GM19351 (cell line): ENCODE results near the gene SYNPO.

Experiments
- ATAC-seq: cut with Tn5 transposase; IDR thresholded peaks from one replicate; pipeline ENCODE4 v1.9.1; 2021; ENCODE audit warnings: mild to moderate bottlenecking, moderate library complexity; ENCODE audit not compliant: unreplicated experiment

SYNPO gene, protein sequence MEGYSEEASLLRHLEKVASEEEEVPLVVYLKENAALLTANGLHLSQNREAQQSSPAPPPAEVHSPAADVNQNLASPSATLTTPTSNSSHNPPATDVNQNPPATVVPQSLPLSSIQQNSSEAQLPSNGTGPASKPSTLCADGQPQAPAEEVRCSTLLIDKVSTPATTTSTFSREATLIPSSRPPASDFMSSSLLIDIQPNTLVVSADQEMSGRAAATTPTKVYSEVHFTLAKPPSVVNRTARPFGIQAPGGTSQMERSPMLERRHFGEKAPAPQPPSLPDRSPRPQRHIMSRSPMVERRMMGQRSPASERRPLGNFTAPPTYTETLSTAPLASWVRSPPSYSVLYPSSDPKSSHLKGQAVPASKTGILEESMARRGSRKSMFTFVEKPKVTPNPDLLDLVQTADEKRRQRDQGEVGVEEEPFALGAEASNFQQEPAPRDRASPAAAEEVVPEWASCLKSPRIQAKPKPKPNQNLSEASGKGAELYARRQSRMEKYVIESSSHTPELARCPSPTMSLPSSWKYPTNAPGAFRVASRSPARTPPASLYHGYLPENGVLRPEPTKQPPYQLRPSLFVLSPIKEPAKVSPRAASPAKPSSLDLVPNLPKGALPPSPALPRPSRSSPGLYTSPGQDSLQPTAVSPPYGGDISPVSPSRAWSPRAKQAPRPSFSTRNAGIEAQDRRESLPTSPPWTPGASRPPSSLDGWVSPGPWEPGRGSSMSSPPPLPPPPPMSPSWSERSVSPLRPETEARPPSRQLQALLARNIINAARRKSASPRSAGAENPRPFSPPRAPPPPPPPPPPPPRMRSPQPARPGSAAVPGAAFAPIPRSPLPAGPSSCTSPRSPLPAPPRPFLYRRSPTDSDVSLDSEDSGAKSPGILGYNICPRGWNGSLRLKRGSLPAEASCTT

DNA sequence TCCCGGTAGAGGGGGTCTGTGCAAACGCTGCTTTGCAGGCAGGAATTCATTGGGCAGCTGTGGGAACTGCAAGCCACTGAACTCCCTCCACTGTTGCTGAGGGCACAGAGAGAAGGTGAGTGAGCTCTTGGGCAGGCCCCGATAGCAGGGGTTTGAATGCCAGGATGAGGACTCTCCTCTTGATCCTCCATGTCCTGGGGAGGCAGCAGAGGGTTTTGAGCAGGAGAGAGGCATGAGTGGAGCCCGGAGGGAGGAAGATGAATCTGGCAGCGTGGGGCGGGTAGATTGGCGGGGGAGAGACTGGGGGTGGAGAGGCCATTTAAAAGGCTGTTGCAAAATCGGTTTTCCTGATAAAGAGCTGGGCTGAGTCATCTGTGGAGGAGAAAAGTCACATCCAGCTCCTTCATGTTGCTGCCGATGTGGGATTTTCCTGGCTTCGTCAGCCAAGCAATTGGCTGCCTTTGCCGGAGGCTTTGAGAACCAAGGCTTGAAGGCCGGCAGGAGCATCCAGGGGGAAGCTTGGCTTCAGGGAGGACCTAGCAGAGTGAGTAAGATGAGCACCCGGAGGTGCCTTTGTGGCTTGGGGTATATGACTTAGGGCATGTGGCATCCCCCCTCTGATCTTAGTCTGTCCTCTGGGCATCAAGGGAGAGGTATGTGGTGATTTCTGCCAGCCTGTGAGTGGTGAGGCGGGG lies at the start of gene SYNPO:
SYNPO (plus strand) TSS at position 350 of the 695 bp plus-strand sequence. CDS start 7,616 bp downstream, outside the sequence.
- ATAC-seq, result no peak

DNA sequence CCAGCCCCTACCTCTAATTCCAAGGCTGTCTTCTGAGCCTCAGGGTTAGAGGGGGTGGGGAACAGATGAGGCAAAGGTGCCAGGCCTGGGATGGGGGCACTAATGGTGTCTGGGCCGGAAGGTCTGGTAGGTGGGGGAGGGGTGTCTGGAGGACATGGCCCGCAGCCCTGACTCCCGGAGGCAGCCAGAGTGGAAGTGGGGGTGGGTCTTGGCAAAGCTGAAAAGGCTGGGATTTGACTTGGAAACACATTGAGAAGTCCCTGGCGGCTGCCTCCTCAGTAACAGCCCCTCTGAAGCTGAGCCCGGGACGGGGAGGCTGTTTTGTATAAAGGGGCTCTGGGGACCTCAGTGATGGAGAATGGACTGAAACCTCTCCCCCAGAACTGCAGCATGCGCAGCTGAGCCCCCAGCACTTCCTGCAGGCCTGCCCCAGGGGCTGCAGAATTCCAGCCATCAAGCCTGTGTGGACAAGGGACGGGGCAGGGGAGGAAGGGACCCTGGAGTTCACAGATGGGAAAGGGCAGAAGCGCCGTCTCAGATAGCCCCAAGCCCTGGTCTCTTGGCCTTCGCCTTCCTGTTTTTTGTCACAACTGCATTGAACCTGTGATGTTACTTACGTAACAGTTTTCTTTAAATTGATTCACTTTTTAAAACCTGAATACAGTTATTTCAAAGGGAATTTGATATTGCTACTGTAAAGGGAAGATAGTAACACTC lies 49.3 kb upstream of the SYNPO start:
- no peak for ATAC-seq

- no peak for ATAC-seq
These were observed 46.9 kb upstream of the SYNPO start for GRCh38 chr5:150593593-150593992.

GRCh38 chr5:150593996-150594395 lies 46.5 kb upstream of the SYNPO start:
- ATAC-seq, result no peak

GRCh38 chr5:150595466-150596031 lies 44.9 kb upstream of the SYNPO start:
- no peak for ATAC-seq

GRCh38 chr5:150596313-150596712 lies 44.1 kb upstream of the SYNPO start:
- ATAC-seq, result no peak

- no peak for ATAC-seq
These were observed 43.6 kb upstream of the SYNPO start for GRCh38 chr5:150596826-150597225.

DNA sequence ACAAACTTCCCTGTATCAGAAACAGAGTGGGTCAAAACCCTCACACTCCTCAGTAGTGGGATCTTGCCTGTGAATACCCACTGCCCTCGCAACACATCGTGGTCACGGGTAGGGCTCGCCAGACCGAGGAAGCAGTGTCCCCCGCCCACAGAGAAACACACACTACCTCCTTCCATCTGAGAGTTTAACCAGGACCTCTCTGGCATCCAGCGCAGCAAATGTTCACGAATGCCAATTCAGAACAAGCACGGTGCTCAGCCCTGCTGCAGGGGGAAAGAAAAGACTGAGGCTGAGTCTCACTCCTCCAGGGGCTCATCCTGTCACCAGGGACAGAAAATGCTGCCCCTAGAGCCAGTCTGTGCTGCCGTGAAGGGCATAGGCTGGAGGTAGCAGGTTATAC lies 42.5 kb upstream of the SYNPO start:
- no peak for ATAC-seq

DNA sequence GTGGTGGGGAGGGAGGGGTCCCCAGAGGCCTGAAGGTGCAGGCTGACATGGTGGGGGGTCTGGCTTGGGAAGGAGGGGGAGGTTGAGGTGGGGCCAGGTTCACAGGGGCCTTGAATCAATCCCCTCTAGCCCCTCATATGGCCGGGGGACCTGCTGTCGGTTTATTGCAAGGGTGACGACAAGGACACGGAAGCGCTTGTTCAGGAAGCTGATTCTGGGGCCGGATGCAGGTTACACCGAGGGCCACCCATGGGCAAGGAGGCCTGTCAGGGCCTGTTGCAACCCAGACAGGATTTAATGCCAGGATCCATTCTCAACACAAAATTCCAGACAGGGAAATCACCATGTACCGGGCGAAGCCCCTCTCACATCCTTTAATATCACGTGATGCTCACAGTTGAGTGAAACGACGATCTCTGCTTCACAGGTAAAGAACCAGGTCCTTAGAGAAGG lies 41.6 kb upstream of the SYNPO start:
- ATAC-seq, result no peak

- no peak for ATAC-seq
These were observed 41.2 kb upstream of the SYNPO start for GRCh38 chr5:150599281-150599680.

DNA sequence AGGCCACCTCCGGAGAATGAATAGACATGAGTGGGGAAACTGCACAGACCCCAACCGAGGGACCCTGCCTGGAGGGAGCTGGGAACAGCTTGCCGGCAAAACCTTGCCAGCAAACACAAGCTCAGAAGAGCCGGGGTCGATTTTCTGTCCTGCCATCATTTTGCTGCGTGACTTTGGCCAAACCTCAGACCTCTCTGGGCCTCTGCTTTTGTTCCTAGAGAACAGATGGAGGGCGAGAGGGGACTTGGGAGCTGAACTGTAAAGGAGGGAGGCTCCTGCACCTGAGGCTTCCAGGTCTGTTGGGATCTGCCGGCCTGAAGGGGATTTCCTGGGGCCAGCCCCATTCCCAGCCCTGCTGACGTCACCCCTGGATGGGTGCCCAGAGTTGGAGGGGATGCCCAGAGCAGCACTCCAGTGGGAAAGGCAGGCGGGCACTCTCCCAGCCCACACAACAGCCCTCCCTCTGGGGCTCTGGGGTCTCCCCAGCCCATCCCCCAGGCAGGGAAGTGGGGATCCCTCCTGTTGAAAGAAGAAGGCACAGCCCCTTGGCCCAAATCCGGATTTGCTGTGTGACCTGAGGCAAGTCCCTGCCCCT lies 40.4 kb upstream of the SYNPO start:
- ATAC-seq, result no peak

DNA sequence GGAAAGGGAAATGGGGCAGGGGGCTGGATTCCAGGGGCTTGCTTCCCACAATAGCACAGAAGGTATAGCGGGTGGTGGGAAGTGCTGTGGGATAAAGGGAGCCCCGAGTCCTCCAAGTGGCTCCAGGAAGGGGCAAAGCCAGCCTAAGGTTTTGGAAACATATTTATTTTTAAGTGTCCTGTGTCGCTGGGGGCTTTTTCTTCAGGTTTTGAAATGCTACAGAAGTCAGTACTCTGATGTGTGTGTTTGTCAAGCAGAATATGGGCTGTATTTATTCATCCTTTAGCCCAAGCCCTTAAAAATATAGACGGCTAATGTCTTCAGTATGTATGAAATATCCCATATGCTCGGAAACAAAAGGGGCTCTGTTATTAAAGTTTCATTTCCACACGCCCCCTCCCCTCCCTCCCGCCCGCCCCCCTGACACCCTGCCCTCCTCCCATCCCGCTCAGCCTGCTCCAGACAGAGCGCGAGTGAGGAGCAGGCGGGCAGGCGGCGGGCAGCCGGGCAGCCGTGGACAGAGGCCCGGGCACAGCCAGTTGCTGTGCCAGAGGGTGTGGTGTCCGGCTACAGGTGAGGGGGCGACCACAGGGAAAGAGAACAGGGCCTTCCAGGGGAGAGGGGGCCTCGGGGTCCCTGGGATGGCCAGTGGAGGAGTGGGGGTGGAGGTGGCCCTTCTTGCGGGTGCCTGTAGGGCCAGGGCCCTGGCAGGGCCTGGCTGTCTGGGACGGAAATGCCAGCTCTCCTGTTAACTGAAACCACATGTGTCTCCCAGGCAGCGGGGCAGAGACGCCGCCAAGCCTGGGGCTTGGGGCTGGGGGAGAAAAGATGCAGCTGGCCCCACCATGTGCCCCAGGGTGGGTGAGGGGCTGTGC lies 39.6 kb upstream of the SYNPO start:
- ATAC-seq, result no peak

DNA sequence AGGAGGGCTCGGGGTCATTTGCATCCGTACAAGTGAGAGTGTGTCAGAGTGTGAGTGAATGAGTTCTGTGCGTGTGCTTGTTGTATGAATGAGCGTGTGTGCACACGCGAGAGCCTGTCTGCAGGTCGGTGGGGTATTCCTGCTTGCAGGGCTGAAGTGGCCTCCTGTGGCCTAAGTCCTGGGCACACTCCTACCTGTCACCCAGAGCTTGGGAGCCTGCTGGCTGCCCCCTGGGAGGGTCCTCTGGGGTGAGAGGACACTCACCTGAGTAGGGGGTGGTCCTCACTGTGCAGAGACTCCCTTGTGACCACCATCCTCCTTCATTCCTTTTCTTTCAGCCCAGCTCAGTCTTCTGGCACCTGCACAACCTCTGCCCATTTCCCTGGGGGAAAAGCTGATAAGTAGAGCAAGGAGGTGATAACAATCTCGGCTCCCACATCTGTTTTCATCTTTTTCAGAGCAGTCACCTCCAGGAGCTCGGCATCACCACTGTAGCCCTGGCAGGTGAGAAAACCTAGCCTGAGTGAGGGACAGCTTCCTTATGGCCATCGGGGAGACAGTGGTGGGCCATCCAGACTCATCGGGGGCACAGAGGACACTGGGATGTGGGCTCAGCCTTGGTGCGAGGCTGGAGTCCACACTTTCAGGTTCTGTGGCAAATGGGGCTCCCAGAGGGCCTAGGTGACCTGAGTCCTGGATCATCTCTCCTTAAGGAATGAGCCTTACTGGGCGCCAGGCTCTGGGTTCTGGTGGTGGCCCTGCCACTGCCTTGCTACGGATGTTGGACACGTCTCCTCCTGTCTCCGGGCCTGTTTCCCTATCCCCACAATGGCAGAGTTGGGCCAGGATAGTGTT lies 38.7 kb upstream of the SYNPO start:
- ATAC-seq, result no peak

- ATAC-seq, result no peak
These were observed 37.4 kb upstream of the SYNPO start for GRCh38 chr5:150603052-150603451.

DNA sequence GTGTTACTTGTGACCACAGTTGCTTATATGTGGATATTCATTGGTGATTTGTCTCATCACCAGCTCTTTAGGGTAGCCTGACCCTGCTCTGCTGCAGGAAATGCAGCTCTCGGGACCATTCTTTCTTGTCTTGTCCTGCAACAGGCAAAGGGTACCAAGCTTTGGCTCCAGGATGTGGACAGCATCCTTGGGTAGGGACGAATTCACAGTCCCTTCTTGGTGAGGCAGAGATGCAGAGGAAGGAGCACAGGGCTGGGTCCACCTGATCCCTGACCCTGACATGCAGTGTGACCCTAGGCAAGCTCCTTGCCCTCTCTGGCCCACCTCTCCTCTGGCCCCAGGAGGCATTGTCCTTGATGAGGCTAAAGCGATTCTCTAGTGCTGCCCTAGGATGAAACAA lies 37.0 kb upstream of the SYNPO start:
- ATAC-seq, result no peak

DNA sequence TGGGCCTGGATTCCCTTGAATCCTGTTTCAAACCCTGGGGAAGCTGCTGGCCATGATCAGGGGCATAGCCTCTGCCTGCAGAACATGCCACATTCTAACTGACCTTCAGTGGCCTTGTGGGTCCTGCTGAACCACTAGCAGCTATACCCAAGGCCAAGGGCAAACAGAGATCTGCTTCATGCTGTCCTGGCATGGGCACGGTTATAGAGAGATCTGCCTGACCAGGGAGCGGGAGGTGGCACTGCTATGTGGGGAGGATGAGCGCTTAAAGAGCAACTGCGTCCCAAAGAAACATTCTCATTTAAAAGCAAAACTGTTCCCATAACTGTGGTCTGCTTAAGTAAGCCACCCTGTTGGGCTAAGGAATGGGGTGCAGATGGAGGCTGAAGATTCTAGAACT lies 36.5 kb upstream of the SYNPO start:
- ATAC-seq, result no peak

GRCh38 chr5:150604894-150605440 lies 35.5 kb upstream of the SYNPO start:
- no peak for ATAC-seq

- ATAC-seq, result no peak
These were observed 34.9 kb upstream of the SYNPO start for GRCh38 chr5:150605546-150605945.
